ENCODE results near the gene ZMYM4. TPM values are rescaled to one million over a fixed set of nuclear protein-coding genes. Genes with fewer than 3 reads are reported as not detected.

The ZMYM4 gene
- total and polyA plus RNA-seq, 10 of the 15 experiments (the other 5 are each of a cell fraction or from before 2014, with no cell fraction given): 8.0 to 37.0 (median 28.1) TPM

DNA sequence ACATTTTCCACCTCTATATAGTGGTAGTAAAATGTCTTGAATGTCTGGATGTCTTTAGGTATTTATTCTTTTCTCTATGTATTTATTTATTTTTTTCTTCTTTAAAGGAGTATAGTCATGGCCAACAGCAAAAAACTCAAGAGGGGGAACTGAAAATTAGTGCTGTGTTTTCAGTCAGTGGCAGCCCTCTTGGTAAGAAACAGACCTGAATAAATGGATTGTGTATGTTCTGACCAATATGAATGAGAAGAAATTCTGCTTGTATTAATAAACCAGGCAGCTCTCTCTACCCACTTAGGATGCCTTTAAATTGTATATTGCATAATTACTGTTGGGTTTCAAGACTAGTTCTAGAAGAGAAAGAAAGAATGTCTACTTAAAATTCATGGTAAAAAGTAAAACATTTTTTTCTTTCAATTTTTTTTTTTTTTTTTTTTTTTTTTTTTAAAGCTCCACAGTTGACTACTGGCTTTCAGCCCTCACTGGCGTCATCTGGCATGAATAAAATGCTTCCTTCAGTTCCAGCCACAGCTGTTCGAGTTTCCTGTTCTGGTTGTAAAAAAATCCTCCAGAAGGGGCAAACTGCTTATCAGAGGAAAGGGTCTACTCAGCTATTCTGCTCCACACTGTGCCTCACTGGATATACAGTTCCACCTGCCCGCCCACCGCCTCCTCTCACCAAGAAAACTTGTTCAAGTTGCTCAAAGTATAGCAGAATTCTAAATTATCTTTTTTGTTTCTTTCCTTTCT, 101.6 kb downstream of the ZMYM4 start:
- DNase-seq (ENCODE audit: low read depth, low spot score) (no peak), ATAC-seq (peak; percentile 55; the same call in 2 of the 3 replicates), FAIRE-seq (no peak)
- 0 out of 2 replicates have a peak, but pooled peaks have one; percentile 12 for TF ChIP-seq ZNF24 (IDR thresholded peaks at IDR 0.05)
- no peak for TF ChIP-seq BRCA1 (IDR thresholded peaks at IDR 0.05; ENCODE audit: low read depth, low read length)
- no peak for TF ChIP-seq BACH1 (IDR thresholded peaks at IDR 0.05; ENCODE audit: borderline replicate concordance)
- no peak for TF ChIP-seq POLR2AphosphoS2 (IDR thresholded peaks at IDR 0.05; ENCODE audit: low read depth, low read length)
- TF ChIP-seq MTA2 (IDR thresholded peaks at IDR 0.05; ENCODE audit: low read depth): no peak
- no peak for TF ChIP-seq NR2C2 (IDR thresholded peaks at IDR 0.05; ENCODE audit: borderline replicate concordance, control insufficient read depth, insufficient read length, low read depth)
- no peak for TF ChIP-seq TCF12 (IDR thresholded peaks at IDR 0.05; ENCODE audit: low read depth, low read length)
- TF ChIP-seq YY1 (IDR thresholded peaks at IDR 0.05; ENCODE audit: low read depth, low read length): no peak
- 84% methylated on average over 4 of the region's 4 CpGs for WGBS (ENCODE audit: insufficient coverage, insufficient replicate concordance, low lambda C conversion rate, missing lambda C conversion rate)
- no peaks in the 10 kb centered on the region for H3K79me2 ChIP-seq (ENCODE audit: control insufficient read depth, insufficient read depth, low read length)
- H3K36me3 ChIP-seq (ENCODE audit: control insufficient read depth in 2 of 2, insufficient read depth in 2 of 2, low read length in 1 of 2): no peaks in the 10 kb centered on the region
- in situ Hi-C loops (cut with MboI) (no loop called here), intact Hi-C loops (cut with micrococcal nuclease; ENCODE audit: unreplicated experiment) (no loop called here)
- H3K27me3 ChIP-seq (replicated peaks in 1 of 2; ENCODE audit: control insufficient read depth in 2 of 2, insufficient read depth in 2 of 2, low read length in 1 of 2): no peaks in the 10 kb centered on the region
- BruUV-seq (replicated peaks): no TSS peak
- ChIA-PET CTCF (interaction anchor here (1.3 kb wide), 1 partner anchor 9 kb away, joined by 3 read pairs; no protein-coding TSS in a partner anchor), SMC1A (ENCODE audit: uncharacterized antibody, unreplicated experiment) (interaction anchor here (0.9 to 1.2 kb wide), 3 partner anchors 8 to 194 kb away, joined by 3 read pairs; no protein-coding TSS in a partner anchor), POLR2A (interaction anchor here (0.6 to 1.3 kb wide), 7 partner anchors 9 to 806 kb away, joined by 3 to 7 read pairs (median 5); no protein-coding TSS in a partner anchor), RAD21 (ENCODE audit: unreplicated experiment) (no interaction called here)
- no peak overlapping the region for H3K9ac ChIP-seq (ENCODE audit: control insufficient read depth, insufficient read depth, low read length)
- H3K4me1 ChIP-seq (ENCODE audit: control insufficient read depth, insufficient read depth, low read length): peaks cover 3% of the 10 kb centered on the region; the same call in 1 of the 2 replicates
- H3K27ac ChIP-seq (ENCODE audit: control insufficient read depth, insufficient read depth): no peak overlapping the region
- no peaks in the 10 kb centered on the region for H4K20me1 ChIP-seq (ENCODE audit: control insufficient read depth, insufficient read depth)
- no peak overlapping the region for H3K4me2 ChIP-seq (ENCODE audit: control insufficient read depth, insufficient read depth)
- no peak overlapping the region for H2AFZ ChIP-seq (ENCODE audit: control insufficient read depth, low read depth, low read length)
- H3K4me3 ChIP-seq: no peak overlapping the region
- no peaks in the 10 kb centered on the region for H3K9me3 ChIP-seq (replicated peaks; ENCODE audit: control insufficient read depth, insufficient read depth, low read length)

Measured in GM12878 (cell line).